ENCODE results near the gene NATD1.

- TF ChIP-seq, protein P1, sequence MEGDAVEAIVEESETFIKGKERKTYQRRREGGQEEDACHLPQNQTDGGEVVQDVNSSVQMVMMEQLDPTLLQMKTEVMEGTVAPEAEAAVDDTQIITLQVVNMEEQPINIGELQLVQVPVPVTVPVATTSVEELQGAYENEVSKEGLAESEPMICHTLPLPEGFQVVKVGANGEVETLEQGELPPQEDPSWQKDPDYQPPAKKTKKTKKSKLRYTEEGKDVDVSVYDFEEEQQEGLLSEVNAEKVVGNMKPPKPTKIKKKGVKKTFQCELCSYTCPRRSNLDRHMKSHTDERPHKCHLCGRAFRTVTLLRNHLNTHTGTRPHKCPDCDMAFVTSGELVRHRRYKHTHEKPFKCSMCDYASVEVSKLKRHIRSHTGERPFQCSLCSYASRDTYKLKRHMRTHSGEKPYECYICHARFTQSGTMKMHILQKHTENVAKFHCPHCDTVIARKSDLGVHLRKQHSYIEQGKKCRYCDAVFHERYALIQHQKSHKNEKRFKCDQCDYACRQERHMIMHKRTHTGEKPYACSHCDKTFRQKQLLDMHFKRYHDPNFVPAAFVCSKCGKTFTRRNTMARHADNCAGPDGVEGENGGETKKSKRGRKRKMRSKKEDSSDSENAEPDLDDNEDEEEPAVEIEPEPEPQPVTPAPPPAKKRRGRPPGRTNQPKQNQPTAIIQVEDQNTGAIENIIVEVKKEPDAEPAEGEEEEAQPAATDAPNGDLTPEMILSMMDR (conservative IDR thresholded peaks at IDR 0.05; ENCODE audit: low read length): peak; percentile 60
- TF ChIP-seq EZH2phosphoT487 (IDR thresholded peaks at IDR 0.05; ENCODE audit: borderline replicate concordance): no peak
Observed at GRCh38 chr17:21239680-21240368, 13.4 kb downstream of the NATD1 start.
